Measurements from ENCODE around the gene GAS2. TPM values are rescaled to one million over a fixed set of nuclear protein-coding genes. Genes with fewer than 3 reads are reported as not detected.

Gene GAS2
- total RNA-seq, 2 experiments from 2014 or later, result 0.85 to 1.1 TPM

GRCh38 chr11:22742157-22742613, 75.8 kb downstream of the GAS2 start:
- peaks cover 7% of the 10 kb centered on the region for H3K27me3 Mint-ChIP-seq
- ChIA-PET CTCF (no interaction called here), POLR2A (no interaction called here)
- intact Hi-C loops (cut with micrococcal nuclease), result no loop called here
- no peak overlapping the region for H3K4me3 Mint-ChIP-seq
- H3K27ac Mint-ChIP-seq, result no peak overlapping the region
- H3K36me3 Mint-ChIP-seq, result no peaks in the 10 kb centered on the region
- no peaks in the 10 kb centered on the region for H3K9me3 Mint-ChIP-seq
- DNase-seq, result no peak
- no peaks in the 10 kb centered on the region for H3K4me1 Mint-ChIP-seq (ENCODE audit: low read depth)

GRCh38 chr11:22749536-22749935, 83.1 kb downstream of the GAS2 start:
- CTCF ChIA-PET, result no interaction called here
- Mint-ChIP-seq H3K27me3 (peaks cover 7% of the 10 kb centered on the region), H3K4me3 (no peak overlapping the region), H3K27ac (no peak overlapping the region), H3K4me1 (ENCODE audit: low read depth) (no peaks in the 10 kb centered on the region), H3K9me3 (no peaks in the 10 kb centered on the region), H3K36me3 (no peaks in the 10 kb centered on the region)
- POLR2A ChIA-PET, result no interaction called here
- intact Hi-C loops (cut with micrococcal nuclease), result no loop called here
- no peak for DNase-seq

- ChIA-PET POLR2A (no interaction called here), CTCF (no interaction called here)
- H3K4me3 Mint-ChIP-seq, result no peak overlapping the region
- intact Hi-C loops (cut with micrococcal nuclease), result no loop called here
- no peaks in the 10 kb centered on the region for H3K4me1 Mint-ChIP-seq (ENCODE audit: low read depth)
- no peak for DNase-seq
- H3K36me3 Mint-ChIP-seq, result no peaks in the 10 kb centered on the region
- no peak overlapping the region for H3K27ac Mint-ChIP-seq
- no peaks in the 10 kb centered on the region for H3K9me3 Mint-ChIP-seq
- H3K27me3 Mint-ChIP-seq, result peaks cover 2% of the 10 kb centered on the region
These were observed 86.5 kb downstream of the GAS2 start for GRCh38 chr11:22752908-22753310.

- DNase-seq, result no peak
- H3K4me1 Mint-ChIP-seq (ENCODE audit: low read depth), result no peaks in the 10 kb centered on the region
- POLR2A ChIA-PET, result no interaction called here
- peaks cover 2% of the 10 kb centered on the region for H3K27me3 Mint-ChIP-seq
- no peaks in the 10 kb centered on the region for H3K9me3 Mint-ChIP-seq
- intact Hi-C loops (cut with micrococcal nuclease), result no loop called here
- no peak overlapping the region for H3K4me3 Mint-ChIP-seq
- no peak overlapping the region for H3K27ac Mint-ChIP-seq
- CTCF ChIA-PET, result no interaction called here
- no peaks in the 10 kb centered on the region for H3K36me3 Mint-ChIP-seq
These were observed 87.0 kb downstream of the GAS2 start for GRCh38 chr11:22753416-22753815.

- H3K36me3 Mint-ChIP-seq, result no peaks in the 10 kb centered on the region
- H3K9me3 Mint-ChIP-seq, result no peaks in the 10 kb centered on the region
- no peaks in the 10 kb centered on the region for H3K27me3 Mint-ChIP-seq
- CTCF ChIA-PET, result interaction anchor here (1.1 kb wide), 1 partner anchor 443 kb away, joined by 3 read pairs; no protein-coding TSS in a partner anchor
- H3K4me1 Mint-ChIP-seq (ENCODE audit: low read depth), result no peaks in the 10 kb centered on the region
- H3K4me3 Mint-ChIP-seq, result no peak overlapping the region
- POLR2A ChIA-PET, result no interaction called here
- intact Hi-C loops (cut with micrococcal nuclease), result no loop called here
- no peak for DNase-seq
- H3K27ac Mint-ChIP-seq, result no peak overlapping the region
These were observed 94.7 kb downstream of the GAS2 start for GRCh38 chr11:22761066-22761465.

GRCh38 chr11:22763166-22763565, 96.8 kb downstream of the GAS2 start:
- CTCF ChIA-PET, result no interaction called here
- no peak for DNase-seq
- H3K36me3 Mint-ChIP-seq, result no peaks in the 10 kb centered on the region

GRCh38 chr11:22764735-22765134, 98.3 kb downstream of the GAS2 start:
- intact Hi-C loops (cut with micrococcal nuclease), result no loop called here
- ChIA-PET POLR2A (no interaction called here), CTCF (interaction anchor here (1.5 kb wide), 1 partner anchor 23 kb away, joined by 4 read pairs; no protein-coding TSS in a partner anchor)
- no peak overlapping the region for H3K4me3 Mint-ChIP-seq
- H3K27ac Mint-ChIP-seq, result no peak overlapping the region
- no peaks in the 10 kb centered on the region for H3K27me3 Mint-ChIP-seq
- no peaks in the 10 kb centered on the region for H3K9me3 Mint-ChIP-seq
- no peaks in the 10 kb centered on the region for H3K36me3 Mint-ChIP-seq
- DNase-seq, result no peak
- no peaks in the 10 kb centered on the region for H3K4me1 Mint-ChIP-seq (ENCODE audit: low read depth)

More at GRCh38 chr11:22763166-22763565, 96.8 kb downstream of the GAS2 start:
- POLR2A ChIA-PET, result no interaction called here
- intact Hi-C loops (cut with micrococcal nuclease), result no loop called here
- no peaks in the 10 kb centered on the region for H3K4me1 Mint-ChIP-seq (ENCODE audit: low read depth)
- no peak overlapping the region for H3K4me3 Mint-ChIP-seq
- H3K9me3 Mint-ChIP-seq, result no peaks in the 10 kb centered on the region
- no peak overlapping the region for H3K27ac Mint-ChIP-seq
- H3K27me3 Mint-ChIP-seq, result no peaks in the 10 kb centered on the region

- H3K4me1 Mint-ChIP-seq (ENCODE audit: low read depth), result no peaks in the 10 kb centered on the region
- peaks cover 3% of the 10 kb centered on the region for H3K27me3 Mint-ChIP-seq
- ChIA-PET POLR2A (no interaction called here), CTCF (no interaction called here)
- H3K9me3 Mint-ChIP-seq, result no peaks in the 10 kb centered on the region
- intact Hi-C loops (cut with micrococcal nuclease), result no loop called here
- H3K4me3 Mint-ChIP-seq, result no peak overlapping the region
- H3K36me3 Mint-ChIP-seq, result no peaks in the 10 kb centered on the region
- no peak overlapping the region for H3K27ac Mint-ChIP-seq
- no peak for DNase-seq
These were observed 101.9 kb downstream of the GAS2 start for GRCh38 chr11:22768281-22768680.

- intact Hi-C loops (cut with micrococcal nuclease), result no loop called here
- Mint-ChIP-seq H3K4me1 (ENCODE audit: low read depth) (no peaks in the 10 kb centered on the region), H3K27ac (no peak overlapping the region), H3K4me3 (no peak overlapping the region), H3K9me3 (no peaks in the 10 kb centered on the region), H3K36me3 (no peaks in the 10 kb centered on the region), H3K27me3 (peaks cover 6% of the 10 kb centered on the region)
- POLR2A ChIA-PET, result no interaction called here
- DNase-seq, result no peak
- CTCF ChIA-PET, result no interaction called here
These were observed 102.7 kb downstream of the GAS2 start for GRCh38 chr11:22769081-22769480.

- DNase-seq, result no peak
- Mint-ChIP-seq H3K36me3 (no peaks in the 10 kb centered on the region), H3K27me3 (peaks cover 7% of the 10 kb centered on the region), H3K9me3 (no peaks in the 10 kb centered on the region), H3K4me1 (ENCODE audit: low read depth) (no peaks in the 10 kb centered on the region), H3K27ac (no peak overlapping the region), H3K4me3 (no peak overlapping the region)
- intact Hi-C loops (cut with micrococcal nuclease), result no loop called here
- ChIA-PET CTCF (interaction anchor here (1.8 kb wide), 1 partner anchor 13 kb away, joined by 8 read pairs; no protein-coding TSS in a partner anchor), POLR2A (no interaction called here)
These were observed 108.3 kb downstream of the GAS2 start for GRCh38 chr11:22774716-22775115.

GRCh38 chr11:22775248-22775647, 108.8 kb downstream of the GAS2 start:
- H3K27me3 Mint-ChIP-seq, result peaks cover 8% of the 10 kb centered on the region
- no peaks in the 10 kb centered on the region for H3K9me3 Mint-ChIP-seq
- no peak overlapping the region for H3K27ac Mint-ChIP-seq
- intact Hi-C loops (cut with micrococcal nuclease), result no loop called here
- POLR2A ChIA-PET, result no interaction called here
- DNase-seq, result no peak
- H3K36me3 Mint-ChIP-seq, result no peaks in the 10 kb centered on the region
- no peaks in the 10 kb centered on the region for H3K4me1 Mint-ChIP-seq (ENCODE audit: low read depth)
- no peak overlapping the region for H3K4me3 Mint-ChIP-seq
- CTCF ChIA-PET, result interaction anchor here (1.8 kb wide), 1 partner anchor 12 kb away, joined by 8 read pairs; no protein-coding TSS in a partner anchor

- Mint-ChIP-seq H3K36me3 (no peaks in the 10 kb centered on the region), H3K27me3 (peaks cover 4% of the 10 kb centered on the region), H3K4me1 (ENCODE audit: low read depth) (peaks cover 3% of the 10 kb centered on the region), H3K4me3 (no peak overlapping the region), H3K9me3 (no peaks in the 10 kb centered on the region), H3K27ac (no peak overlapping the region)
- DNase-seq, result no peak
- intact Hi-C loops (cut with micrococcal nuclease), result no loop called here
- POLR2A ChIA-PET, result no interaction called here
- CTCF ChIA-PET, result interaction anchor here (1.0 to 1.2 kb wide), 2 partner anchors 9 to 51 kb away, joined by 3 to 5 read pairs; partner anchors contain the start of gene SVIP
These were observed 112.2 kb downstream of the GAS2 start for GRCh38 chr11:22778642-22779041.

GRCh38 chr11:22779850-22780249, 113.4 kb downstream of the GAS2 start:
- H3K27me3 Mint-ChIP-seq, result peaks cover 2% of the 10 kb centered on the region
- no peak overlapping the region for H3K27ac Mint-ChIP-seq
- intact Hi-C loops (cut with micrococcal nuclease), result no loop called here
- H3K4me3 Mint-ChIP-seq, result no peak overlapping the region
- peaks cover 3% of the 10 kb centered on the region for H3K4me1 Mint-ChIP-seq (ENCODE audit: low read depth)
- H3K36me3 Mint-ChIP-seq, result no peaks in the 10 kb centered on the region
- no peak for DNase-seq
- CTCF ChIA-PET, result interaction anchor here (0.6 kb wide), 1 partner anchor 49 kb away, joined by 3 read pairs; no protein-coding TSS in a partner anchor
- POLR2A ChIA-PET, result no interaction called here
- no peaks in the 10 kb centered on the region for H3K9me3 Mint-ChIP-seq
